HG03196 (cell line): ENCODE measurements around the gene MSI2.
"Not testable (repeated sequence)": the region's sequence is repeated elsewhere in the genome, so short reads cannot be mapped to it uniquely, and the experiment has no call there.

Experiments
- ATAC-seq: cut with Tn5 transposase; IDR thresholded peaks from one replicate; pipeline ENCODE4 v1.9.1; 2021; ENCODE audit not compliant: unreplicated experiment

Gene MSI2

GRCh38 chr17:57288773-57289121 lies 32.4 kb downstream of the MSI2 start:
- ATAC-seq = no peak

- ATAC-seq = no peak
Measured at GRCh38 chr17:57289130-57289529, 32.8 kb downstream of the MSI2 start.

- no peak for ATAC-seq
Measured at GRCh38 chr17:57289613-57290012, 33.3 kb downstream of the MSI2 start.

- ATAC-seq = no peak
Measured at GRCh38 chr17:57290981-57291380, 34.7 kb downstream of the MSI2 start.

- no peak for ATAC-seq
Measured at GRCh38 chr17:57292091-57292490, 35.8 kb downstream of the MSI2 start.

GRCh38 chr17:57293077-57293476 lies 36.8 kb downstream of the MSI2 start:
- no peak for ATAC-seq

- ATAC-seq = no peak
Measured at GRCh38 chr17:57294101-57294500, 37.8 kb downstream of the MSI2 start.

GRCh38 chr17:57294629-57295501 lies 38.5 kb downstream of the MSI2 start:
- no peak for ATAC-seq

- ATAC-seq = no peak
Measured at GRCh38 chr17:57295526-57296023, 39.3 kb downstream of the MSI2 start.

- no peak for ATAC-seq
Measured at GRCh38 chr17:57296231-57296630, 39.9 kb downstream of the MSI2 start.

- no peak for ATAC-seq
Measured at GRCh38 chr17:57299176-57299575, 42.9 kb downstream of the MSI2 start.

GRCh38 chr17:57300592-57300991 lies 44.3 kb downstream of the MSI2 start:
- not testable (repeated sequence) for ATAC-seq

GRCh38 chr17:57302690-57303465 lies 46.6 kb downstream of the MSI2 start:
- no peak for ATAC-seq

GRCh38 chr17:57305144-57305728 lies 48.9 kb downstream of the MSI2 start:
- ATAC-seq = no peak

- ATAC-seq = no peak
Measured at GRCh38 chr17:57305908-57306504, 49.7 kb downstream of the MSI2 start.

GRCh38 chr17:57308543-57309186 lies 52.3 kb downstream of the MSI2 start:
- no peak for ATAC-seq

- no peak for ATAC-seq
Measured at GRCh38 chr17:57309479-57309878, 53.2 kb downstream of the MSI2 start.

- ATAC-seq = no peak
Measured at GRCh38 chr17:57311281-57312216, 55.2 kb downstream of the MSI2 start.

GRCh38 chr17:57312242-57312641 lies 55.9 kb downstream of the MSI2 start:
- no peak for ATAC-seq
